ENCODE data around the gene SOX5.
"Not testable (repeated sequence)": the region's sequence is repeated elsewhere in the genome, so short reads cannot be mapped to it uniquely, and the experiment has no call there.

SOX5 gene

DNA sequence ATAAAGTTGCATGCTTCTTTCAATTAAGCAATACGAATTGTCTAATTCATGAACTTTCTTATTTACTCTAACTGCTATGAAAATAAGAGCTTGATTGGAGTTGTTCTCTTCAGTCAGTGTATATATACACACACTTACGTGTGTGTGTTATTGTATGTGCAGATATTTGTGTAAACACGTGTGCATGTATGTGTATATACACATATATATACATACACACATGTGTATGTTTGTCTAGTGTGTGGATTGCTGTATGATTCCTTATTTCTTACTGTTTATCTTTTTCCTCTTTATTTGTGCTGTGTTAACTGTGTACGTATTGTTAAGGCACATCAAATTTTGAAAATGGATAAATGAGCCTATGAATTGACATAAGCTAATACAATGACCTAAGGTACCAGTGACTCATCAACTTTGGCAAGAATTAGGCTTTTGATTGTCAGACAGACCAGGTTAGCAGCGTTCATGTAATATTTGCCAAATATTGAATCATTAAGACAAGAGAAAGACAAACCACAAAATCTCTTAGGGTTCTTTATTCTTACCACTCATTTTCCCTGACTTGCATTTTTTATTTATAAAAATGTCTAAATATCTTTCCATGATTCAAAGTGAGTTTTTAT is 423.9 kb downstream of the SOX5 start:
- no peak for DNase-seq

DNA sequence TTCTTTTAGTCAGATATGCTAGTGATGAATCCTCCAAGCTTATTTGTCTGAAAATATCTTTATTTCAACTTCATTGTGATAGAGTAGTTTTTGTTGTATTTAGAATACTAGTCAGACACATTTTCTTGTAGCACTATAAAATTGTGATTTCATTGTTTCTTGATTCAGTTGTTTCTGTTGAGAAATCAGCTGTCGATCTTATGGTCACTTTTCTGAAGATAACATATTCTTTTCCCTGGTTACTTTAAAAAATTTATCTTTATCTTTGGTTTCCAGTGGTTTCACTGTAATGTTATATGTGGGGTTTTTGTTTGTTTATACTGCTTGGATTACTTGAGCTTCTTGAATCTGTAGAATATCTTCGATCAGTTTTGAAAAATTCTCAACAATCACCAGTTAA is 426.1 kb downstream of the SOX5 start:
- no peak for DNase-seq

DNA sequence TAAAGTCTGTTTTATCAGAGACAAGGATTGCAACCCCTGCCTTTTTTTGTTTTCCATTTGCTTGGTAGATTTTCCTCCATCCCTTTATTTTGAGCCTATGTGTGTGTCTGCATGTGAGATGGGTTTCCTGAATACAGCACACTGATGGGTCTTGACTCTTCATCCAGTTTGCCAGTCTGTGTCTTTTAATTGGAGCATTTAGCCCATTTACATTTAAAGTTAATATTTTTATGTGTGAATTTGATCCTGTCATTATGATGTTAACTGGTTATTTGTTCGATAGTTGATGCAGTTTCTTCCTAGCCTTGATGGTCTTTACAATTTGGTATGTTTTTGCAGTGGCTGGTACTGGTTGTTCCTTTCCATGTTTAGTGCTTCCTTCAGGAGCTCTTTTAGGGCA is 430.0 kb downstream of the SOX5 start:
- not testable (repeated sequence) for DNase-seq

DNA sequence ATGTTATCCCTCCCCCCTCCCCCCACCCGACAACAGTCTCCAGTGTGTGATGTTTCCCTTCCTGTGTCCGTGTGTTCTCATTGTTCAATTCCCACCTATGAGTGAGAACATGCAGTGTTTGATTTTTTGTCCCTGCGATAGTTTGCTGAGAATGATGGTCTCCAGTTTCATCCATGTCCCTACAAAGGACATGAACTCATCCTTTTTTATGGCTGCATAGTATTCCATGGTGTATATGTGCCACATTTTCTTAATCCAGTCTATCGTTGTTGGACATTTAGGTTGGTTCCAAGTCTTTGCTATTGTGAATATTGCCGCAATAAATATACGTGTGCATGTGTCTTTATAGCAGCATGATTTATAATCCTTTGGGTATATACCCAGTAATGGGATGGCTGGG is 433.7 kb downstream of the SOX5 start:
- not testable (repeated sequence) for DNase-seq

DNA sequence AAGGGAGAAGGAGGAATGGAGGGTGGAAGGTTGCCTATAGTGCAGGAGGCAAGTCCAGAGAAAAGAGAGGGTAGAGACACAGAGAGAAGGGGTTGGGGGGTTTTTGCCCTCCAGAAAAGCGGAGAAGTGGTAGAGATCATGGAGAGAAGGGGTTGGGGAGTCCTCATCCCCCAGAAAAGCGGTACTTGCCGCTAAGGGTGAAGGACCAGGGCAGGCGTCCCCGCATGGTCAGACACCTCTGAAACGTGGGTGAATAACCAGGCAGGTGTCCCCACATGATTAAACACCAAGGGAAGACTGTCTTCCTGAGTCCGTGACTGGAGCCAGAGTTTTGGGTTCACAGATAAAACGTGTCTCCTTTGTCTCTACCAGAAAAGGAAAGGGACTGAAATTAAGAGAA is 439.0 kb downstream of the SOX5 start:
- DNase-seq, result no peak

DNA sequence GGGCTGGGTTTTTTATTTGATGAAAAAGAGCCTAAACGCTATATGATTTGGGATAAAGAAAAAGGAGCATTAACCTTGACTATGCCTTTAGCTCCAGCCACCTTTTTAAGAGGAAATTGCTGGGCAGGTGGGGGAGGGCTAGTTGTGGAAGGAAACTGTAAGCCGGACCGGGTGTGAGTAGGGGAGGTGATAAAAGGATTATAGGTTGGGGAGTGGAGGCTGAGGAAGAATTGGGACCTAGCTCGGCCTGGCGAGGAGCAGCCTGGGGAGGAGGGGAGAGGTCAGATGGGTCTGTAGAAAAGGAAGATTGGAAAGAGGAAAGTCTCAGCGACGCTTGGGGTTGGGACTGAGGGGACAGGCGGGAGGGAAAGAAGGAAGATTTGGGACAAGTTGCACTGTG is 439.6 kb downstream of the SOX5 start:
- DNase-seq, result not testable (repeated sequence)

DNA sequence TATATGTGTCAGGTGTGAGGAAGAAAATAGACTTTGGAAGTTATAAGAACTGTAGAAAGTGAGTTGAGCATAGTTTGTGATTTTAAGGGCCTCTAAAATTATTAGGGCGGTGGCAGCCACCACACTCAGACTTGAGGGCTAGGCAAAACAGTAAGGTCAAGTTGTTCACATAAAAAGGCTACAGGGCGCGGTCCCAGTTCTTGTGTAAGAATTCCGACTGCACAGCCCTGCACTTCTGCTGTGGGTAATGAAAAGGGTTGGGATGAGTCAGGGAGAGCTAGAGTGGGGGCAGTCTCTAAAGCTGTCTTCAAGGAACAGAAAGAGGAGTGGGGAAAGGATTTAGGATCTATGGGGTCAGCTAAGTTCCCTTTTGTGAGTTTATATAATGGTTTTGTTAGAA is 441.7 kb downstream of the SOX5 start:
- DNase-seq, result not testable (repeated sequence)

DNA sequence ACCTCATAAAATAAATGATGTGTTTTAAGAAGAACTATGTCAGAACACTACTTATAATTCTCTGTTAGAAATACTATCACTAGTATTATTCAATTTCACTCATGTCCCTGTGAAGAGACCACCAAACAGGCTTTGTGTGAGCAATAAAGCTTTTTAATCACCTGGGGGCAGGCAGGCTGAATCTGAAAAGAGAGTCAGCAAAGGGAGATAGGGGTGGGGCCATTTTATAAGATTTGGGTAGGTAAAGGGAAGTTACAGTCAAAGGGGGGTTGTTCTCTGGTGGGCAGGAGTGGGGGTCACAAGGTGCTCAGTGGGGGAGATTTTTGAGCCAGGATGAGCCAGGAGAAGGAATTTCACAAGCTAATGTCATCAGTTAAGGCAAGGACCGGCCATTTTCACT is 443.7 kb downstream of the SOX5 start:
- DNase-seq, result not testable (repeated sequence)

DNA sequence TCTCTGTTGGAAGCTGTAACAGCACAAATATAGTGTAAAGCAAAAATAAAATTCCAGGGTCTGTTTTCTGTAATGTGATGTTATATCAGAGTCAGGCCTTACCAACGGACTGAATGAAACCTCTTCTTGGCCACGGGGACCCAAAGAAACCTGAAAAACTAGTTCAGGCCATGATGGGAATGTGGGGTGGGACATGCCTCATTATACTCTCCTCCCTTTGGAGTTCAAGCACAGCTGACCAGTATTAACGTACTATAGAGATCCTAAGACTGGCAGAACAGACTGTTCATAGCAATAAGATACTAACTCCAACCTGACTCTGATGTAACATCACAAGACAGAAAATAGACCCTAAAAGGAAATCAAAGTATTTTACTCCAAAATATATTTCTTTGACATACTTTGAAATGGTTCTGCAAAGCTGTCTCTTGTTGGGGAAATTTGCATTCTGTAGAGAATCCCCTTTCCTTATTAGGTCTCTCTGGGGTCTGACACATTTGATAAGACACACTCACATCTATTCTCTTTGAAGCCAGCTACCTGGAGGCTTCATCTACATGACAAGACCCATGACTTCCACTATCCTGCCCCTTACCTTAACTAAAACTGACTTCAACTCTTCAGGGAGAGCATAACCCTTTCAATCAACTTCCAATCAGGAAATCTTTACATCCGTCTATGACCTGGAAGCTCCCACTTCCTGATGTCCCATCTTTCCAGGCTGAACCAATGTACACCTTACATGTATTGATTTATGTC is 444.6 kb downstream of the SOX5 start:
- DNase-seq, result no peak

DNA sequence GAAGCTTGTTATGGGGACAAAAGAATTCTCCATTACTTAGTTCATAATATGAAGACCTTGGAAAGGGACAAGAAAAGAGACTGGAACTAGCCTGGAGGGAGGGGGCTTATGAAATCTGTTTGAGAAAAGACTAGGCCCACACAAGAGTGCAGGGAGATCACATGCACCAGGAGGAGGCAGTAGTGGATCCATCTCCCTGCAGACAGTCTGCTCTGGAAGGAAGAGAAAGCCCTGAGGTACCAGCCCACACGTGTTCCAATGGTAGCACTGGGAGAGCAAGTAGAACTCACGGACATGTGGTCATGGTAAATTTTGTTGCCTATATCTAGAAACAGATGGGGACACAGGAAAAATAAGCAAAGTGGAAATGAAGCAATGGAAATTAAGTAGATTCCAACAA is 445.4 kb downstream of the SOX5 start:
- no peak for DNase-seq

DNA sequence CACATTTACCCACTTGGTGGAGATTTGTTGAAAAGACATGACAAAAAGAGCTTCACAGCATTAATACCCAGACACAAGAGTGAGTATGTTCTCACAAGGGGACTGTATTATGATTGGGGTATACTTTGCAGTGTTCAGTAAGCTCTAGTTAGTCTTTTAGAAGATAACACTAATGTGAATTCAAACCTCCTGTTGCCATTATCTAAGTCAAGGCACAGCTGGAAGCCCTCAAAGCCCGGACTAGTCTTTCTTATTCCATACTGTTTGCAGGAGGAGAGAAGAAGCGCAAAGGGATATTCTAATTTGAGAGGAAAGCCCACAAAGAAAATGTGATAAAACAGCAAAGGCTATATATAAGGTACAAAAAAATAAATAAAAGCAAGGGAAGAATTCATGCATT is 445.9 kb downstream of the SOX5 start:
- no peak for DNase-seq

DNA sequence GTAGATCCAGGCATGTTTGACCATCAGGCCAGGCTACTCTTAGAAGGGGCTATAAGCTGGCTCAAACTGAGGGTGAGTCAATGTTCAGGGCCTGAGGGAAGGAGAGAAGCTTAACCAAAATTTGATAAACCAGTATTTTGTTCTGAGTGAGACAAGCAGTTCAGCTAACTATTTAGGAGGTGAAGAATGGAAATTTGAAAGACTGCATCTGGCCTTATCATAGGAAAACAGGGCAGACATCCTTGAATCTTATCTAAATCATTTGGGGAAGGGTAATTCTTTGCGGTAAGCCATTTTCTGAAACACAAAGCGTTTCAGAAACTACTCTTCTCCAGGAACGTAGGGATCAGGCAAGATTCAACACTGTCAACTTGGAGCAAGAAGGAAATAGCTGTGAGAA is 447.2 kb downstream of the SOX5 start:
- DNase-seq, result no peak

DNA sequence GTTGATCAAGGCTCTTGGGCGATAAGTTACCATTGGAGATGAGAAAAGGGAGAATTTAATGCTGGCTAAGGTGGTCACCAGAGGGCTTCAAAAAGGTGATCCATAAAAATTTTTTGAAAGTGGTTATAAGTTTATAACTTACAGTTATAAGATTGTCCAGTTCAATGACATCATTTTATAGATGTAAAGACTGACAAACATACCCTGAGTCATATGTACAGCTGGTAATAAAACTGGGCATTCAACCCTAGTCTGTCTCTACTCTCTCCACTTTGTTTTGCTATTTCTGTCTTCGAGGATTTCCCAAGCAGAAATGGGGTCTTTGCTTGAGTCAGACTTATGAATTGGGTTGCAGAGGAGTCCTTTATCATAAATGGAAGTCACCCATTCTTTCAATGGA is 454.0 kb downstream of the SOX5 start:
- no peak for DNase-seq

DNA sequence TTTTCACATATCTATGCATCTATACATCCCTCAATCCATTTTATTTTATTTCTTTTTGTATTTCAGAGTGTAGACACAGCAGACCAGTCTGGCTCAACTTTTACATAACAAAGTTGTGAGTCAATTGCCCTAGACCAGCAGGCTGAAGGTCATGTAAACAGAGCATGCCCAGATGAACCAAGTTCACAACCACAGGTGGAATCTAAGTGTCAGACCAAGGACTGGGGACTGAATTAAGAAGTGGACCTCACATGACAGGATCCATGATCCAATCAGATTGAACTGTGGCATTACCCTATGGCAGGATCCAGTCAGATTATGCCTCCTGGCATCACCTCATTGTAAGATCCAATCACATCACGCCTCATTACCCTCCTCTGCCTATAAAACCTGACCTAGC is 455.8 kb downstream of the SOX5 start:
- DNase-seq, result no peak

DNA sequence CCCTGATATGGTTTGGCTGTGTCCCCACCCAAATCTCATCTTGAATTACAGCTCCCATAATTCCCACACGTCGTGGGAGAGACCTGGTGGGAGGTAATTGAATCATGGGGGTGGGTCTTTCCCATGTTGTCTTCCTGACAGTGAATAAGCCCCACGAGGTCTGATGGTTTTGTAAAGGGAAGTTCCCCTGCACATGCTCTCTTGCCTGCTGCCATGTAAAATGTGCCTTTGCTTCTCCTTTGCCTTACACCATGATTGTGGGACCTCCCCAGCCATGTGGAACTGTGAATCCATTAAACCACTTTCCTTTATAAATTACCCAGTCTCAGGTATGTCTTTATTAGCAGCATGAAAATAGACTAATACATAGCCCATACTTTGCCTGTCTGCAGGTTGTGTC is 458.4 kb downstream of the SOX5 start:
- DNase-seq, result not testable (repeated sequence)

DNA sequence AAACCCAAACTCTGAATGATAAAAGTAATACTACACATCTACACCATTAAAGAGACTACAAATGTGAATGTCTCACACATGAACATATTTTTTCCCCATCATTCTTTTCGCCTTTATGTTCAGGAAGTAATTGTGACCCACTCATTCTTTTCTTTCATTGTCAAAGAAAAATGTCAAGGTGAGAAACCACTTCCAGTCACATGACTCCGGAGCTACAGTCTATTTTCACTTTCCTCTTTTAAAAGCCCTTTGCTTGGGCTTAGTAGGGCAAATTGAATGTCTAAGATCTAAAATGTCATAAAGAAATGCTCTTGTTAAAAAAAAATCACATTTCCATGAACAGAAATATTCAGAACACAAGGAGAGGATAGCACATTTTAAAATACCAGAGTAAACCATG is 461.3 kb downstream of the SOX5 start:
- no peak for DNase-seq

DNA sequence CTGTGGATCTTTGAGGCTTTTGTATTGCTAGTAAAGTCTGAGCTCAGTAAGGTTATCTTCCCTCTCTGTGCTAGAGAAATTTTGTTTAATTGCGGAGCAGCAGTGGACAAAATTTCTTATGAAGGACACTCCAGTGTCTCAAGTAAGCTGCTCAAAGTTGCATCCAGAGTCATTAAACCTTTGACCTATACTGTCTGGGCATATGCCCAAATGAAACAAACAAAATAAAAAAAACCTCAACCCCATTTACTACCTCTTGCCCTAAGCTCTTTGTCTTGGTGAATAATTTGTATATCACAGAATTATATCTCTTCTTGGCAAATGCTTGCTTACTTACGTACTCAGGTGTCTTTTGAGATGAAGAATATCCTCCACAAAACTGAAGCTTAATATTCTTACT is 465.2 kb downstream of the SOX5 start:
- DNase-seq, result no peak

DNA sequence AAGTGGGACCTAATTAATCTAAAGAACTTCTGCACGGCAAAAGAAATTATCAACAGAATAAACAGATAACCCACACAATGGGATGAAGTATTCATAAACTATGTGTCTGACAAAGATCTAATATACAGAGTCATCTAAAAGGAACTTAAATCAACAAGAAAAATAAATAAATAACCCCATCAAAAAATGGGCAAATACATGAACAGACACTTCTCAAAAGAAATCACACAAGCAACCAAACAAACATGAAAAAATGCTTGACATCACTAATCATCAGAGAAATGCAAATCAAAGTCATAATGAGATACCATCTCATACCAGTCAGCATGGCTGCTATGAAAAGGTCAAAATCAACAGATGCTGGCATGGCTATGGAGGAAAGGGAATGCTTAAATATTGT is 466.9 kb downstream of the SOX5 start:
- no peak for DNase-seq
